NCI-H128 (cell line): ENCODE data around the gene OR6V1.
A peak's percentile ranks its signal among the peaks of the same experiment; 100 is the strongest.

ENCODE experiments used
- DNase-seq: peaks from one replicate; lab custom pipeline; 2025; ENCODE audit not compliant: unreplicated experiment; lab: John Stamatoyannopoulos, UW

The OR6V1 gene

GRCh38 chr7:143052041-143052440 is at the start of gene OR6V1:
Gene OR6V1, plus strand, starts transcription at chr7:143052341. Its CDS starts 0 bp downstream, at chr7:143052341.
- DNase-seq = no peak

- DNase-seq = no peak
Observed at GRCh38 chr7:143002898-143003297, 49.2 kb upstream of the OR6V1 start.

- no peak for DNase-seq
Observed at GRCh38 chr7:143003393-143004051, 48.6 kb upstream of the OR6V1 start.

- no peak for DNase-seq
Observed at GRCh38 chr7:143005632-143006260, 46.4 kb upstream of the OR6V1 start.

- peak; percentile 34 for DNase-seq
Observed at GRCh38 chr7:143008007-143008901, 43.9 kb upstream of the OR6V1 start.

GRCh38 chr7:143012001-143012400 is 40.1 kb upstream of the OR6V1 start:
- DNase-seq = no peak

GRCh38 chr7:143012409-143012808 is 39.7 kb upstream of the OR6V1 start:
- DNase-seq = no peak

GRCh38 chr7:143013473-143013872 is 38.7 kb upstream of the OR6V1 start:
- DNase-seq = no peak

GRCh38 chr7:143013893-143014292 is 38.2 kb upstream of the OR6V1 start:
- no peak for DNase-seq

- no peak for DNase-seq
Observed at GRCh38 chr7:143015084-143015483, 37.1 kb upstream of the OR6V1 start.

- DNase-seq = no peak
Observed at GRCh38 chr7:143015926-143016490, 36.1 kb upstream of the OR6V1 start.

- no peak for DNase-seq
Observed at GRCh38 chr7:143016996-143017395, 35.1 kb upstream of the OR6V1 start.

- no peak for DNase-seq
Observed at GRCh38 chr7:143018931-143019330, 33.2 kb upstream of the OR6V1 start.

- no peak for DNase-seq
Observed at GRCh38 chr7:143023047-143023446, 29.1 kb upstream of the OR6V1 start.

- no peak for DNase-seq
Observed at GRCh38 chr7:143025371-143025770, 26.8 kb upstream of the OR6V1 start.

GRCh38 chr7:143027032-143027431 is 25.1 kb upstream of the OR6V1 start, which contains the start of gene OR9A2:
Gene OR9A2, minus strand, starts transcription at chr7:143027132. Its CDS starts 0 bp downstream, at chr7:143027132.
- DNase-seq = no peak

GRCh38 chr7:143027683-143028082 is 24.5 kb upstream of the OR6V1 start:
- no peak for DNase-seq

- no peak for DNase-seq
Observed at GRCh38 chr7:143038635-143039034, 13.5 kb upstream of the OR6V1 start.

- no peak for DNase-seq
Observed at GRCh38 chr7:143040209-143040715, 11.9 kb upstream of the OR6V1 start.

- DNase-seq = no peak
Observed at GRCh38 chr7:143041346-143041745, 10.8 kb upstream of the OR6V1 start.

GRCh38 chr7:143042159-143042789 is 9.9 kb upstream of the OR6V1 start:
- no peak for DNase-seq
